ENCODE measurements around the gene NFIX. TPM values are rescaled to one million over a fixed set of nuclear protein-coding genes. Genes with fewer than 3 reads are reported as not detected.

Gene NFIX
- total and polyA plus RNA-seq, 2 experiments from 2014 or later: 0.06 to 0.14 TPM

DNA sequence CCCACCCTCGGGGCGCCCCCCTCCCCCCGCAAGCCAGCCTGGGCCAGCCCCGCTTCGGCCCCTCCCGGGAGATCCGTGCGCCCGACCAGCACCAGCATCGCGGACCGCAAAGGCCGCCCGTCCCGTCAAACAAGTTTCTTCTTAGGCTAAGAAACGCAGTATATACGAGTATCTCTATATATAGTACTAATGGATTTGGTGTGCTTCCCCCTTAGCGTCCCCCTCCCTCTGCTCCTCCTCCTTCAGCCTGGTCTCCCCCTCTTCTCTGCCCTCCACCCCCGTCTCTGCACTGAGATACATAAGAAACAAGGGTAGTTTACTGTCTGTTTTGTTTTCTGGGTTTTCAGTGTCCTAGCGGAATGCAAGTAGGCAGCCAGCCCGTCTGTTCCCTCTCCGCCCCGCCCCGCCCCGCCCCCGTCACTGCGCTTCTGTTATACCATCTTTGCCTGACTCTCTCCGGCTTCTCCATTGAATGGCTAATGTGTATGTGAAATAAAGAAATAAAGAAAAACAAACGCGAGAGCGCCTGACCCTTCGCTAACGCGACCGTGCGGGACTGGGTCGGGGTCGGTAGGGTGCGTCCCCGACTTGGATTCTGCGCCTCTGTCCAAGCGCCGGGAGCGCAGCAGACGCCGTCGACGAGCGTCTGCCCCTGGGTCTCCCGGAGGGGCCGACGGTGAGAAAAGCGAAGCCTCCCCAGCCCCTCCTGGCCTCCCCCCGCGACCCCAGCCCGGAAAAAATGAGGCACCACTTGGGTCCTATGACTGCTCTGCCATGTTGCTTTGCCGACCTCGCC lies 103.2 kb downstream of the NFIX start:
- Mint-ChIP-seq H3K4me1 (peaks cover 29% of the 10 kb centered on the region), H3K27ac (no peak overlapping the region), H3K9me3 (no peaks in the 10 kb centered on the region), H3K36me3 (ENCODE audit: low read depth) (no peaks in the 10 kb centered on the region), H3K27me3 (ENCODE audit: insufficient read depth, low read depth, poor library complexity) (peaks cover 79% of the 10 kb centered on the region), H3K4me3 (peak overlapping the region; percentile 59)
- Histone ChIP-seq H3K9me2 (ENCODE audit: insufficient read depth) (no peaks in the 10 kb centered on the region), H3K4me2 (peak overlapping the region; percentile 82), H3K27me3 (ENCODE audit: insufficient read depth) (peaks cover 84% of the 10 kb centered on the region), H3K27ac (ENCODE audit: low read depth) (no peak overlapping the region), H3K4me3 (peak overlapping the region; percentile 59), H3K36me3 (ENCODE audit: insufficient read depth) (no peaks in the 10 kb centered on the region), H3K4me1 (ENCODE audit: insufficient read depth) (peaks cover 37% of the 10 kb centered on the region), H2AFZ (no peak overlapping the region; the same call in 1 of the 2 replicates), H3F3A (replicated peaks; ENCODE audit: low read depth) (peaks cover 44% of the 10 kb centered on the region), H3K79me2 (replicated peaks; ENCODE audit: insufficient read depth) (no peaks in the 10 kb centered on the region), H4K20me1 (replicated peaks; ENCODE audit: insufficient read depth) (peaks cover 9% of the 10 kb centered on the region; the same call in 1 of the 2 replicates)
- no peak for ATAC-seq
- peak; percentile 72 for DNase-seq (ENCODE audit: low spot score)
- no peak for TF ChIP-seq JUNB (IDR thresholded peaks at IDR 0.05; ENCODE audit: unreplicated experiment)
- no peak for TF ChIP-seq CREB1 (CRISPR knock-in tag; IDR thresholded peaks at IDR 0.05; ENCODE audit: low read depth)
- TF ChIP-seq, protein P1, sequence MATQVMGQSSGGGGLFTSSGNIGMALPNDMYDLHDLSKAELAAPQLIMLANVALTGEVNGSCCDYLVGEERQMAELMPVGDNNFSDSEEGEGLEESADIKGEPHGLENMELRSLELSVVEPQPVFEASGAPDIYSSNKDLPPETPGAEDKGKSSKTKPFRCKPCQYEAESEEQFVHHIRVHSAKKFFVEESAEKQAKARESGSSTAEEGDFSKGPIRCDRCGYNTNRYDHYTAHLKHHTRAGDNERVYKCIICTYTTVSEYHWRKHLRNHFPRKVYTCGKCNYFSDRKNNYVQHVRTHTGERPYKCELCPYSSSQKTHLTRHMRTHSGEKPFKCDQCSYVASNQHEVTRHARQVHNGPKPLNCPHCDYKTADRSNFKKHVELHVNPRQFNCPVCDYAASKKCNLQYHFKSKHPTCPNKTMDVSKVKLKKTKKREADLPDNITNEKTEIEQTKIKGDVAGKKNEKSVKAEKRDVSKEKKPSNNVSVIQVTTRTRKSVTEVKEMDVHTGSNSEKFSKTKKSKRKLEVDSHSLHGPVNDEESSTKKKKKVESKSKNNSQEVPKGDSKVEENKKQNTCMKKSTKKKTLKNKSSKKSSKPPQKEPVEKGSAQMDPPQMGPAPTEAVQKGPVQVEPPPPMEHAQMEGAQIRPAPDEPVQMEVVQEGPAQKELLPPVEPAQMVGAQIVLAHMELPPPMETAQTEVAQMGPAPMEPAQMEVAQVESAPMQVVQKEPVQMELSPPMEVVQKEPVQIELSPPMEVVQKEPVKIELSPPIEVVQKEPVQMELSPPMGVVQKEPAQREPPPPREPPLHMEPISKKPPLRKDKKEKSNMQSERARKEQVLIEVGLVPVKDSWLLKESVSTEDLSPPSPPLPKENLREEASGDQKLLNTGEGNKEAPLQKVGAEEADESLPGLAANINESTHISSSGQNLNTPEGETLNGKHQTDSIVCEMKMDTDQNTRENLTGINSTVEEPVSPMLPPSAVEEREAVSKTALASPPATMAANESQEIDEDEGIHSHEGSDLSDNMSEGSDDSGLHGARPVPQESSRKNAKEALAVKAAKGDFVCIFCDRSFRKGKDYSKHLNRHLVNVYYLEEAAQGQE (IDR thresholded peaks at IDR 0.05; ENCODE audit: unreplicated experiment): no peak
- peak; percentile 79 for TF ChIP-seq EZH2 (IDR thresholded peaks at IDR 0.05; ENCODE audit: low read depth, unreplicated experiment)

DNA sequence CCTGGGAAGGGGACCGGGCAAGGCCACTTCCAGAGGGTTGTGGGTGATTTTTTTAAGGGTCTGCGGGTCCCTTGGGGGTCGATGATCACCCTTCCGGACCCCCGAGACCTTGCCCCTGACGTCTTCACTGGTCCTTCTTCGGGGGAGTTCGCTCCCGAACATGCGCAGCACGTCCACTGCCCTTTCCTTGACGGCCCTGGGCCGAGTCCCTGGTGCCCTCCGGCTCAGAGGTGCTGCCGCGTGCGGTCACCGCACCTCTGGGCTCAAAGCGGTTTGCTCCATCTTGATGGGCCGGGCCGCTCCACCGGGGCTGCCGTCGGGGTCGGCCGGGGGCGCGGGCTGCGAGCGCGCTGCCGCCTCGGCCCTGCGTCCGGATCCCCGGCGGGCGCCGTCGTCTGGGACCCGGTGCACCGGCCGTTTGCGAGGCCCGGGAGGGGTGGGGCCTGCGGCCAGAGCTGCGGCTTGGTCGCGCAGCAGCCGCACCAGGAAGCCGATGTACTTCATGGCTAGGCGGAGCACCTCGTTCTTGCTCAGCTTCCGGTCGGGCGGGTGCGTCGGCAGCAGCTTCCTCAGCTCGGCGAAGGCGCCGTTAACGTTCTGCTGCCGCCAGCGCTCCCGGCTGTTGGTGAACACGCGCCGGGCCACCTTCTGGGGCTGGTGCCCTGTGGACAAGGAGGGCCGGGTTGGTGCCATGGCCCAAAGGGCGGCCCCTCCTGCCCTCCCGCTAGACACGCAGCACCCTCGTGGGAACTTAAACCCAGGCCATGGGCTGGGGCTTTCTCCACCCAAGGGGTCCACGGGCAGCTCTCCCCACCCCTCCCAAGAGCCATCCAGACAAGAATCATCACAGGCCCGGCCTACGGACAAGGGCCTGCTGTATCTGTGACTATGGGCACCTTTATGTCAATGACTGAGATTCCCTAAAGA lies 104.1 kb downstream of the NFIX start:
- Histone ChIP-seq H3K4me1 (ENCODE audit: insufficient read depth) (peaks cover 36% of the 10 kb centered on the region), H2AFZ (peak overlapping the region; percentile 5; the same call in 1 of the 2 replicates), H3K9me2 (ENCODE audit: insufficient read depth) (no peaks in the 10 kb centered on the region), H3K4me2 (peak overlapping the region; percentile 82), H3K36me3 (ENCODE audit: insufficient read depth) (no peaks in the 10 kb centered on the region), H3K27me3 (ENCODE audit: insufficient read depth) (peaks cover 77% of the 10 kb centered on the region), H3K79me2 (replicated peaks; ENCODE audit: insufficient read depth) (no peaks in the 10 kb centered on the region), H3F3A (replicated peaks; ENCODE audit: low read depth) (peaks cover 41% of the 10 kb centered on the region), H4K20me1 (replicated peaks; ENCODE audit: insufficient read depth) (peaks cover 9% of the 10 kb centered on the region; the same call in 1 of the 2 replicates), H3K4me3 (peak overlapping the region; percentile 59), H3K27ac (ENCODE audit: low read depth) (no peak overlapping the region)
- Mint-ChIP-seq H3K9me3 (no peaks in the 10 kb centered on the region), H3K27ac (no peak overlapping the region), H3K27me3 (ENCODE audit: insufficient read depth, low read depth, poor library complexity) (peaks cover 74% of the 10 kb centered on the region), H3K4me3 (peak overlapping the region; percentile 59), H3K36me3 (ENCODE audit: low read depth) (no peaks in the 10 kb centered on the region), H3K4me1 (peaks cover 25% of the 10 kb centered on the region)
- ATAC-seq: peak; percentile 3; the same call in 2 of the 3 replicates
- TF ChIP-seq ZNF114 (CRISPR knock-in tag; IDR thresholded peaks at IDR 0.05): no peak
- no peak for TF ChIP-seq STAT1 (IDR thresholded peaks at IDR 0.05; ENCODE audit: unreplicated experiment)
- TF ChIP-seq NANOG (IDR thresholded peaks at IDR 0.05; ENCODE audit: borderline replicate concordance): no peak
- peak; percentile 72 for TF ChIP-seq EZH2 (IDR thresholded peaks at IDR 0.05; ENCODE audit: low read depth, unreplicated experiment)
- TF ChIP-seq CREB1 (CRISPR knock-in tag; IDR thresholded peaks at IDR 0.05; ENCODE audit: low read depth): no peak
- TF ChIP-seq, protein P2, sequence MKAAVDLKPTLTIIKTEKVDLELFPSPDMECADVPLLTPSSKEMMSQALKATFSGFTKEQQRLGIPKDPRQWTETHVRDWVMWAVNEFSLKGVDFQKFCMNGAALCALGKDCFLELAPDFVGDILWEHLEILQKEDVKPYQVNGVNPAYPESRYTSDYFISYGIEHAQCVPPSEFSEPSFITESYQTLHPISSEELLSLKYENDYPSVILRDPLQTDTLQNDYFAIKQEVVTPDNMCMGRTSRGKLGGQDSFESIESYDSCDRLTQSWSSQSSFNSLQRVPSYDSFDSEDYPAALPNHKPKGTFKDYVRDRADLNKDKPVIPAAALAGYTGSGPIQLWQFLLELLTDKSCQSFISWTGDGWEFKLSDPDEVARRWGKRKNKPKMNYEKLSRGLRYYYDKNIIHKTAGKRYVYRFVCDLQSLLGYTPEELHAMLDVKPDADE (IDR thresholded peaks at IDR 0.05): no peak
- TF ChIP-seq, protein P1 (IDR thresholded peaks at IDR 0.05; ENCODE audit: unreplicated experiment): no peak
- peak; percentile 87 for DNase-seq (ENCODE audit: low spot score)

All from GM23338 (cell line).